T-helper 2 cell (primary cell): Measurements from ENCODE around the gene OR4C15.

Source experiments
- DNase-seq, 5 experiments: peaks; one replicate each; pipeline versions ENCODE4 v3.0.0 to v3.0.0-alpha.2; 2012 to 2022
- total RNA-seq, 2 donors: gene quantifications; one replicate each; lab custom pipeline; 2026; lab: John Stamatoyannopoulos, UW

The OR4C15 gene
- total RNA-seq: 0 reads per million in 2 donors

- no peak for DNase-seq
Observed at GRCh38 chr11:55554169-55554568, at the start of gene OR4C15. OR4C15 (plus strand) TSS chr11:55554469; CDS start chr11:55554469, 0 bp downstream.

DNA sequence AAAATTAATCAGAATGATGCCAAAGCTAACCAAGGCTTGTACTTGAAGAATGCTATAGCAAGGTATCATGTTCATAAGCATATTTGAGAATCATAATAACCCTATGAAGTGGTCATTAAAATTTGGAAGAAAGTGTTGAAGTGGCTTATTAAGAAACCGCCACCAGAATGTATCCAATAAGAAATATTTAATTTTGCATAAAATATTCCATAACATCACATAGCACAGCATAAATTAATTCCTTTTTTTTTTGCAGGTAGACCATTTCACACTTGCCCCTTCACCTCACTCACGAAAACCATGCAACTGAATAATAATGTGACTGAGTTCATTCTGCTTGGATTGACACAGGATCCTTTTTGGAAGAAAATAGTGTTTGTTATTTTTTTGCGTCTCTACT, 17.6 kb downstream of the OR4C15 start, which contains the start of gene OR4C16:
OR4C16 (plus strand) TSS at position 301 of the 400 bp plus-strand sequence; CDS start at position 301, 0 bp downstream.
- no peak for DNase-seq

- DNase-seq: no peak
Observed at GRCh38 chr11:55572548-55572947, 18.3 kb downstream of the OR4C15 start.
